Suprapubic skin (tissue), 4 donors: ENCODE data around the gene KAZALD1. TPM values are rescaled to one million over a fixed set of nuclear protein-coding genes. Genes with fewer than 3 reads are reported as not detected.

ENCODE experiments used
- DNase-seq, 2 donors: peaks; one replicate each; pipeline ENCODE4 v3.0.0-alpha.2; 2019; ENCODE audit warnings: low spot score in 2 of 2
- H3K27ac ChIP-seq: fragments of 200-600 bp; sonication (generic); one replicate; pipeline ENCODE4 v1.5.1; 2019
- H3K27me3 ChIP-seq: fragments of 200-600 bp; sonication (generic); one replicate; pipeline ENCODE4 v1.5.1; 2019
- H3K36me3 ChIP-seq: fragments of 200-600 bp; sonication (generic); one replicate; pipeline ENCODE4 v1.5.1; 2019
- H3K4me1 ChIP-seq: fragments of 200-600 bp; sonication (generic); one replicate; pipeline ENCODE4 v1.5.1; 2019
- H3K4me3 ChIP-seq: fragments of 200-600 bp; sonication (generic); one replicate; pipeline ENCODE4 v1.5.1; 2019; ENCODE audit warnings: mild to moderate bottlenecking
- H3K9me3 ChIP-seq: fragments of 200-600 bp; sonication (generic); one replicate; pipeline ENCODE4 v1.5.1; 2019
- EP300 ChIP-seq: sonication (generic); formaldehyde crosslinking; IDR thresholded peaks from one replicate; pipeline ENCODE4 v1.6.1; 2017; ENCODE audit warnings: antibody characterized with exemption
- POLR2A ChIP-seq, 2 donors: fragments of 450-650 bp; IDR thresholded peaks; one replicate each; pipeline ENCODE4 v1.6.1; 2017; ENCODE audit warnings: antibody characterized with exemption in 2 of 2, mild to moderate bottlenecking in 2 of 2, moderate library complexity in 2 of 2
- POLR2AphosphoS5 ChIP-seq, 3 donors: sonication (generic); formaldehyde crosslinking; IDR thresholded peaks; one replicate each; pipeline ENCODE4 v1.6.1; 2017; ENCODE audit warnings: antibody characterized with exemption in 3 of 3
- WGBS: methylation state at CpG from one replicate; pipeline ENCODE4 v1.1.5; 2018; 5-methylcytosine and 5-hydroxymethylcytosine counted together
- total RNA-seq, 4 donors: library from RNA; depleted of rRNA; stranded (reverse); fragments of >200 nt; gene quantifications; one replicate each; pipeline ENCODE4 v1.1.0, GENCODE V29; 2016
- TF ChIP-seq, protein P1 (sequence below), 2 donors: fragments of 200-600 bp in 1 of 2; fragments of 450-650 bp in 1 of 2; sonication (generic) in 1 of 2; IDR thresholded peaks; one replicate each; pipeline ENCODE4 v1.5.1; 2016 to 2019; ENCODE audit warnings: antibody characterized with exemption in 2 of 2, mild to moderate bottlenecking in 1 of 2, moderate library complexity in 1 of 2

The KAZALD1 gene
- total RNA-seq, 4 donors from 2014 or later, result 1.6 to 4.2 (median 2.5) TPM

DNA sequence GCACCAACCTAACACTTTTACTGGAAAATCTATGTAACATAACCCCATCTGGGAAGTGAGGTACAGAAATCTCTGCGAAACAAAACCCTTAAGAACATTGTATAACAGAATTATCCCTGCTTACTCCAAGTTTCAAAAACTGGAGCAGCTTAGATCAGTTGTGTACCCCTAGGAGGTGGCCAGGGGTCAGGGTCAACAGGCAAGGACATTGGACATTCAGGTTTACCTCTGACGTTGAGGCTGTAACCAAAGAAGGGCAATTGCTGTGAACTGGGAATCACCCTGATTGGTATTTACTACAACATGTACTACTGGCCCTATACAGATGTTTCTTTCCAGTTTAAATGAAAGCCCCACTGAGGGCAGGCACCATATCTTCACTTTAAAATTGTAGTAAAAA is 17.7 kb upstream of the KAZALD1 start:
- peaks cover 31% of the 10 kb centered on the region for H3K4me1 ChIP-seq

DNA sequence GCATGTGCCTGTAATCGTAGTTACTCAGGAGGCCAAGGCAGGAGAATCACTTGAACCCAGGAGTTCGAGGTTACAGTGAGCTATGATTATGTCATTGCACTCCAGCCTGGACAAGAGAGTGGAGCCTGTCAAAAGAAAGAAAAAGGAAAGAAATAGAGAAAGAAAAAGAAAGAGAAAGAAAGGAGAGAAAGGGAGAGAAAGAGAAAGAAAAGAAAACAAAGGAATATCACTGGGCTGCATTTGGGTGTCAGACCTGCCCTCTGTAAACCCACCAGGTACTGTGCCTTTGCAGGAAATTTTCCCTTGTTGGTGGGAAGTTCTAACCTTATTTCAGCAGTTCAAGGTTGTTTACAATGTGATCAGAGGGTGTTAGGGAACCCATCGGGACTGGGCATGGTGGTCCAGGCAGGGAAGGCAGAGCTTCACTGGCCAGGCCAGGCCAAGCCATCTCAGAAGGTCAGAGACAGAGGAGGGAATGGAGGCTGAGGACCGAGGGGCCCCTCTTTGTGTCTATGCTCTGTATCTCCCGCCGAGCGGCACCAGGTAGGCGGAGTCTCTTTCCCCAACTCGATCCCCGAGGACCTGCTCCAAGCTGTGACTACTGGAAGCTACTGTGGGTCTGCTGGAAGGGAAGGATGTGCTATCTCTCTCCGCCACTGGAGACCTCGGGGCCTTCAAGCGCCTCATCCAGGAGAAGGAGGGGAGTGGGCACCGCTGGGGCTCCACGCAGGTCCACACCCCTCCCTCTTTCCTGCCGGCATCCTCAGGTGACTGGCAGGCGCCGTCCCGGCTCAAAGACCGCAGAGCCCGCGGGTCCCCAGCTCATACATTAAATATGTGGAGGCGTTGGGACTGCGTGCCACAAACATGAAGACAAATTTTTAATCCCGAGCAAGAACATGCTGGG is 15.2 kb upstream of the KAZALD1 start:
- Histone ChIP-seq H3K27ac (no peak overlapping the region), H3K4me1 (peaks cover 40% of the 10 kb centered on the region), H3K4me3 (no peak overlapping the region), H3K27me3 (peaks cover 47% of the 10 kb centered on the region), H3K36me3 (no peaks in the 10 kb centered on the region), H3K9me3 (no peaks in the 10 kb centered on the region)
- WGBS, result 40% methylated on average over 22 of the region's 25 CpGs
- TF ChIP-seq POLR2AphosphoS5 (IDR thresholded peaks at IDR 0.05) (no peak), POLR2A (IDR thresholded peaks at IDR 0.05) (no peak), EP300 (no peak)
- TF ChIP-seq, protein P1, sequence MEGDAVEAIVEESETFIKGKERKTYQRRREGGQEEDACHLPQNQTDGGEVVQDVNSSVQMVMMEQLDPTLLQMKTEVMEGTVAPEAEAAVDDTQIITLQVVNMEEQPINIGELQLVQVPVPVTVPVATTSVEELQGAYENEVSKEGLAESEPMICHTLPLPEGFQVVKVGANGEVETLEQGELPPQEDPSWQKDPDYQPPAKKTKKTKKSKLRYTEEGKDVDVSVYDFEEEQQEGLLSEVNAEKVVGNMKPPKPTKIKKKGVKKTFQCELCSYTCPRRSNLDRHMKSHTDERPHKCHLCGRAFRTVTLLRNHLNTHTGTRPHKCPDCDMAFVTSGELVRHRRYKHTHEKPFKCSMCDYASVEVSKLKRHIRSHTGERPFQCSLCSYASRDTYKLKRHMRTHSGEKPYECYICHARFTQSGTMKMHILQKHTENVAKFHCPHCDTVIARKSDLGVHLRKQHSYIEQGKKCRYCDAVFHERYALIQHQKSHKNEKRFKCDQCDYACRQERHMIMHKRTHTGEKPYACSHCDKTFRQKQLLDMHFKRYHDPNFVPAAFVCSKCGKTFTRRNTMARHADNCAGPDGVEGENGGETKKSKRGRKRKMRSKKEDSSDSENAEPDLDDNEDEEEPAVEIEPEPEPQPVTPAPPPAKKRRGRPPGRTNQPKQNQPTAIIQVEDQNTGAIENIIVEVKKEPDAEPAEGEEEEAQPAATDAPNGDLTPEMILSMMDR (IDR thresholded peaks at IDR 0.05), result no peak
- no peak for DNase-seq

More for the DNA sequence above, 17.7 kb upstream of the KAZALD1 start:
- TF ChIP-seq, protein P1 (IDR thresholded peaks at IDR 0.05), result no peak
- TF ChIP-seq POLR2AphosphoS5 (IDR thresholded peaks at IDR 0.05) (no peak), EP300 (no peak), POLR2A (IDR thresholded peaks at IDR 0.05) (no peak)
- H3K27ac ChIP-seq, result no peak overlapping the region
- DNase-seq, result no peak
- H3K4me3 ChIP-seq, result no peak overlapping the region
- H3K9me3 ChIP-seq, result no peaks in the 10 kb centered on the region
- peaks cover 9% of the 10 kb centered on the region for H3K36me3 ChIP-seq
- H3K27me3 ChIP-seq, result peaks cover 28% of the 10 kb centered on the region
- 92% methylated on average over 2 of the region's 2 CpGs for WGBS

DNA sequence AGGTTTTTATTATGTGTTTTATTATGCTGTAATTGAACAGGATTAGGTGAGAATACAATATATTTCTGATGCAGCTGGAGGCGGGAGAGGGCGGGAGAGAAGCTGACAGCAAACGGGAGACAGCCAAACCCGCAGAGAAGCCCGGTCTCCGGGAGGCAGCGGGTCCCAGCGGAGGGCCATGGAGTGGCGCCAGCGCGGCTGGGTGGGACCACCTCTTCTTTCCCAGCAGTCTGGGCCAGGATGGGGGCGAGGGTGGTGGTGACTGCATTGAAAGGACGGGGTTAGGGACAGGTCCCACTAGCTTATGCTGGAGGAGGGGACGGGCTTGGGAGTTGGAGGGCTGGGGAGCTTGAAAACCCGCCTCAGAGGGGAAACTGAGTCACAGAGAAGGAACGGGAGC is 14.5 kb upstream of the KAZALD1 start:
- no peak overlapping the region for H3K27ac ChIP-seq
- 37% methylated on average over 16 of the region's 16 CpGs for whole genome bisulfite sequencing
- peaks cover 38% of the 10 kb centered on the region for H3K4me1 ChIP-seq
- no peaks in the 10 kb centered on the region for H3K36me3 ChIP-seq
- peaks cover 47% of the 10 kb centered on the region for H3K27me3 ChIP-seq
- DNase-seq, result no peak
- TF ChIP-seq POLR2A (IDR thresholded peaks at IDR 0.05), result no peak
- TF ChIP-seq, protein P1 (IDR thresholded peaks at IDR 0.05), result no peak
- no peak for TF ChIP-seq EP300
- no peak for TF ChIP-seq POLR2AphosphoS5 (IDR thresholded peaks at IDR 0.05)
- no peaks in the 10 kb centered on the region for H3K9me3 ChIP-seq
- H3K4me3 ChIP-seq, result no peak overlapping the region

DNA sequence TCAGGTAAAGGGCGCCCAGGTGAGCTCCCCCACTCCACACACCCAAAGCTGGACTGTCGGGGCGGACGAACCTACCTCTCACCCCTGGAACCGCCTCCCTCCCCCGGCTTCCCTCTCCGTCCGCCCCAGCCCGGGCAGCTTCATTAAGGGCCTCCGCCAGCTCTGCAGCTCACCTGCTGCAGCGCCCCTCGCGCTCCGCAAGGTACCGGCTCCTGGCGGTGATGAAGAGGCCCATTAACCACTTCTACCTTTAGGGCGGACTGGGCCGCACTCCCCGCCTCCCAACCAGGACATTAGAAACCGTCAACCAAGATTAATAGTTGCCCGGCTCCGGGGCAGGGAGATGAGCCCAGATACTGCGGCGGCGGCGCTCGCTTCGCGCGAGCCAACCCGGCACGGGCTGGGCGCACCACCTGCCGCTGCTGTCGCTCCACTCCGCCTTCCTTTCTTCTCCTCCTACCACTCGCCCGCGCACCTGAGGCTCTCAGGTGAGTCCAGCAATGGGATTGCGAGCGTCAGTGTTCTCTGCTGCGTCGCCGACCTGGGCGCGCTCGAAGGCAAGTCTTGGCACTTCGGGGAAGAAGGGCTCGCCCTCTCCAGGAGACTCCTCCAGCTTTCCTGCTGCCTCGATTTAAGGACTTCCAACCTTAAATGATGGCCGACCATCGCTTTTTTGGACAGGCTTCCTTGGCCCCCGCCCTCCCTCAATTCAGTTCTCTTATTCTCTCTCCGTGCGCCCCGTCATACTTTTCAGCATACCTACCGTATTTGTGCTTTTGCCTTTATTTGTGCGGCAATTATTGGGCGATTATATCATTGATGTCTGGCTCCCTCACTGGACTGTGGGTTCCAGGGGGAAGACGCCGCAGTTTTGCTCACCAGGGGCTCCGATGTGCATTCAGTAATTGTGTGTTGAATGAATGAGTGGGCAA is 13.6 kb upstream of the KAZALD1 start:
- H3K9me3 ChIP-seq, result no peaks in the 10 kb centered on the region
- H3K27me3 ChIP-seq, result peaks cover 47% of the 10 kb centered on the region
- WGBS, result 11% methylated on average over 55 of the region's 62 CpGs
- H3K4me1 ChIP-seq, result peaks cover 33% of the 10 kb centered on the region
- no peak overlapping the region for H3K27ac ChIP-seq
- peak overlapping the region; percentile 15 for H3K4me3 ChIP-seq
- DNase-seq, result no peak
- TF ChIP-seq, protein P1 (IDR thresholded peaks at IDR 0.05), result no peak
- TF ChIP-seq EP300, result no peak
- TF ChIP-seq POLR2A (IDR thresholded peaks at IDR 0.05), result no peak
- TF ChIP-seq POLR2AphosphoS5 (IDR thresholded peaks at IDR 0.05), result no peak
- no peaks in the 10 kb centered on the region for H3K36me3 ChIP-seq
